K562 (cell line): ENCODE measurements around the gene NTRK1. TPM values are rescaled to one million over a fixed set of nuclear protein-coding genes. Genes with fewer than 3 reads are reported as not detected.

ENCODE experiments used
- ARID1B ChIP-seq: fragments of 450-650 bp; IDR thresholded peaks from 2 replicates; pipeline ENCODE4 v1.6.1; 2016; ENCODE audit warnings: antibody characterized with exemption, mild to moderate bottlenecking, inconsistent platforms
- COPS2 ChIP-seq: fragments of 450-650 bp; conservative IDR thresholded peaks from 2 replicates; pipeline ENCODE4 v1.6.1; 2016; ENCODE audit warnings: mild to moderate bottlenecking, moderate library complexity
- DPF2 ChIP-seq: fragments of 450-650 bp; IDR thresholded peaks from 2 replicates; pipeline ENCODE4 v1.6.1; 2016
- EP400 ChIP-seq: fragments of 450-650 bp; IDR thresholded peaks from 2 replicates; pipeline ENCODE4 v1.6.1; 2017; ENCODE audit warnings: antibody characterized with exemption, mild to moderate bottlenecking, moderate library complexity
- FOXK2 ChIP-seq, 2 experiments: fragments of 450-650 bp; IDR thresholded peaks in 1 of 2; conservative IDR thresholded peaks in 1 of 2; 2 replicates each; pipeline ENCODE4 v1.6.1; 2016; ENCODE audit warnings: low read depth in 2 of 2, mild to moderate bottlenecking in 1 of 2
- HDAC1 ChIP-seq, 2 experiments: fragments of 450-650 bp; IDR thresholded peaks; 2 replicates each; pipeline ENCODE4 v1.6.1; 2016 to 2017; ENCODE audit warnings: inconsistent platforms in 1 of 2, mild to moderate bottlenecking in 1 of 2, moderate library complexity in 1 of 2
- NFE2 ChIP-seq: IDR thresholded peaks from 2 replicates; pipeline ENCODE4 v1.6.1; 2014; ENCODE audit warnings: antibody characterized with exemption, low read depth
- NFIC ChIP-seq: fragments of 450-650 bp; IDR thresholded peaks from 2 replicates; pipeline ENCODE4 v1.6.1; 2017; ENCODE audit warnings: mild to moderate bottlenecking, inconsistent platforms
- OTX1 ChIP-seq: fragments of 450-650 bp; formaldehyde crosslinking; IDR thresholded peaks from 2 replicates; pipeline ENCODE4 v1.4.0; 2022; ENCODE audit warnings: mild to moderate bottlenecking
- PRMT5 ChIP-seq: sonication (generic); formaldehyde crosslinking; IDR thresholded peaks from 2 replicates; pipeline ENCODE4 v1.5.0; 2020; ENCODE audit warnings: missing genetic modification reagents
- RCOR1 ChIP-seq, 2 experiments: IDR thresholded peaks; 2 replicates each; pipeline ENCODE4 v1.6.1; 2012; ENCODE audit warnings: low read depth in 2 of 2, low read length in 2 of 2, borderline replicate concordance in 1 of 2, improper control_type of control experiment in 1 of 2
- TEAD1 ChIP-seq, 2 experiments: fragments of 450-650 bp in 1 of 2; sonication (generic) in 1 of 2; formaldehyde crosslinking; IDR thresholded peaks; 2 replicates each; pipeline versions ENCODE4 v1.4.0 to v1.8.0; 2020 to 2022; ENCODE audit warnings: mild to moderate bottlenecking in 2 of 2, missing genetic modification reagents in 1 of 2
- polyA plus RNA-seq, 8 experiments: library from polyadenylated mRNA; depleted of rRNA in 4 of 8; stranded (reverse) in 5 of 8; unstranded in 3 of 8; fragments of >200 nt; fragmentation: Nextera tagmentation in 2 of 8; fragmentation: Illumina TruSeq in 1 of 8; extraction: Ambion mirVana in 2 of 8; extraction: Trizol in 1 of 8; gene quantifications; 2 replicates each; pipeline versions ENCODE4 v1.2.1 to v1.2.3, GENCODE V29; 2011 to 2014; ENCODE audit warnings: inconsistent platforms in 1 of 8, missing spikeins in 1 of 8
- total RNA-seq, 7 experiments: library from RNA; depleted of rRNA in 6 of 7; stranded (reverse); fragments of >200 nt in 6 of 7; fragmentation: Illumina TruSeq in 2 of 7; extraction: Trizol in 2 of 7; gene quantifications; 2 replicates each; pipeline versions ENCODE4 v1.2.1 to v1.2.3, GENCODE V29; 2011 to 2021; ENCODE audit warnings: low replicate concordance in 1 of 7
- TF ChIP-seq, protein P1 (sequence below), 2 experiments: fragments of 200-800 bp in 1 of 2; sonication (Bioruptor generic) in 1 of 2; sonication (generic) in 1 of 2; formaldehyde crosslinking in 1 of 2; IDR thresholded peaks in 1 of 2; conservative IDR thresholded peaks in 1 of 2; 2 replicates each; pipeline versions ENCODE4 v1.5.0 to v1.6.1; 2016 to 2020; ENCODE audit warnings: missing compliant biosample characterization in 1 of 2, missing genetic modification characterization in 1 of 2, missing genetic modification reagents in 1 of 2
- TF ChIP-seq, protein P2 (sequence below): fragments of 450-650 bp; IDR thresholded peaks from 2 replicates; pipeline ENCODE4 v1.6.1; 2016
- TF ChIP-seq, protein P3 (sequence below): sonication (generic); formaldehyde crosslinking; IDR thresholded peaks from 2 replicates; pipeline ENCODE4 v1.5.0; 2020; ENCODE audit warnings: missing genetic modification reagents

NTRK1 gene
- total and polyA plus RNA-seq, 9 of the 15 experiments (the other 6 are each of a cell fraction or from before 2014, with no cell fraction given) = 0.46 to 30.0 (median 7.9) TPM

DNA sequence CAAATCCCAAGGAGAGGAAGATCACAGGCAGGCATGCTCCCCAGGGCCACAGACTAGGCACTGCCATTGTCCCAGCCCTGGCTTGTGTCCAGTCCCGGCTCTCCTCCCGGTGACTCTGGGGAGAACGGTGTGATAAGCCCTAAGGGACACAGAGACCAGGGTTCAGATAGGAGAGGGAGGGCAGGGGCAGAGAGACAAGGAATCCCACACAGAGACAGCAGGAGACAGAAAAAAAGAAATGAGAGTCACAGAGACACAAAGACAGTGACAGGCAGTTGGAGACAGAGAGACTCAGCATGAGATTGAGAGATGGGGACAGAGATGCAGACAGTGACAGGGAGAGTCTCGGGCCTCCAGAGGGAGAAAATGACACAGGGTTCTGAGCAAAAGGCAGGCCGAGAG lies 2.1 kb upstream of the NTRK1 start (continued):
- TF ChIP-seq, protein P1, sequence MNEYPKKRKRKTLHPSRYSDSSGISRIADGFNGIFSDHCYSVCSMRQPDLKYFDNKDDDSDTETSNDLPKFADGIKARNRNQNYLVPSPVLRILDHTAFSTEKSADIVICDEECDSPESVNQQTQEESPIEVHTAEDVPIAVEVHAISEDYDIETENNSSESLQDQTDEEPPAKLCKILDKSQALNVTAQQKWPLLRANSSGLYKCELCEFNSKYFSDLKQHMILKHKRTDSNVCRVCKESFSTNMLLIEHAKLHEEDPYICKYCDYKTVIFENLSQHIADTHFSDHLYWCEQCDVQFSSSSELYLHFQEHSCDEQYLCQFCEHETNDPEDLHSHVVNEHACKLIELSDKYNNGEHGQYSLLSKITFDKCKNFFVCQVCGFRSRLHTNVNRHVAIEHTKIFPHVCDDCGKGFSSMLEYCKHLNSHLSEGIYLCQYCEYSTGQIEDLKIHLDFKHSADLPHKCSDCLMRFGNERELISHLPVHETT (CRISPR knock-in tag; conservative IDR thresholded peaks at IDR 0.05 in 1 of 2, IDR thresholded peaks at IDR 0.05 in 1 of 2) = no peak
- TF ChIP-seq, protein P2, sequence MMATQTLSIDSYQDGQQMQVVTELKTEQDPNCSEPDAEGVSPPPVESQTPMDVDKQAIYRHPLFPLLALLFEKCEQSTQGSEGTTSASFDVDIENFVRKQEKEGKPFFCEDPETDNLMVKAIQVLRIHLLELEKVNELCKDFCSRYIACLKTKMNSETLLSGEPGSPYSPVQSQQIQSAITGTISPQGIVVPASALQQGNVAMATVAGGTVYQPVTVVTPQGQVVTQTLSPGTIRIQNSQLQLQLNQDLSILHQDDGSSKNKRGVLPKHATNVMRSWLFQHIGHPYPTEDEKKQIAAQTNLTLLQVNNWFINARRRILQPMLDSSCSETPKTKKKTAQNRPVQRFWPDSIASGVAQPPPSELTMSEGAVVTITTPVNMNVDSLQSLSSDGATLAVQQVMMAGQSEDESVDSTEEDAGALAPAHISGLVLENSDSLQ = peak; percentile 81
- no peak for TF ChIP-seq COPS2
- TF ChIP-seq TEAD1 (CRISPR knock-in tag; IDR thresholded peaks at IDR 0.05) = 0 out of 4 replicates have a peak, but pooled peaks of 1 of the 2 experiments have one; percentile 15
- peak in 1 of 2 experiments; percentile 63; a peak in 2 of 4 replicates for TF ChIP-seq HDAC1 (IDR thresholded peaks at IDR 0.05)
- TF ChIP-seq, protein P3, sequence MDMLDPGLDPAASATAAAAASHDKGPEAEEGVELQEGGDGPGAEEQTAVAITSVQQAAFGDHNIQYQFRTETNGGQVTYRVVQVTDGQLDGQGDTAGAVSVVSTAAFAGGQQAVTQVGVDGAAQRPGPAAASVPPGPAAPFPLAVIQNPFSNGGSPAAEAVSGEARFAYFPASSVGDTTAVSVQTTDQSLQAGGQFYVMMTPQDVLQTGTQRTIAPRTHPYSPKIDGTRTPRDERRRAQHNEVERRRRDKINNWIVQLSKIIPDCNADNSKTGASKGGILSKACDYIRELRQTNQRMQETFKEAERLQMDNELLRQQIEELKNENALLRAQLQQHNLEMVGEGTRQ = no peak
- TF ChIP-seq DPF2 = peak; percentile 50; the same call in 1 of the 2 replicates
- 0 out of 2 replicates have a peak, but pooled peaks have one; percentile 15 for TF ChIP-seq NFE2
- peak; percentile 73 for TF ChIP-seq NFIC
- TF ChIP-seq ARID1B = peak; percentile 50; the same call in 1 of the 2 replicates
- peak; percentile 51; the same call in 1 of the 2 replicates for TF ChIP-seq OTX1 (CRISPR knock-in tag)
- TF ChIP-seq RCOR1 (IDR thresholded peaks at IDR 0.05; ENCODE audit: borderline replicate concordance in 1 of 2, low read depth in 2 of 2, low read length in 2 of 2) = peak in 1 of 2 experiments; percentile 32; a peak in 1 of 4 replicates
- TF ChIP-seq FOXK2 (conservative IDR thresholded peaks at IDR 0.05 in 1 of 2, IDR thresholded peaks at IDR 0.05 in 1 of 2; ENCODE audit: low read depth in 2 of 2) = 0 out of 4 replicates have a peak, but pooled peaks have one; percentile 27 to 30
- TF ChIP-seq PRMT5 = no peak
- TF ChIP-seq EP400 = no peak
